GM10266 (cell line): ENCODE measurements around the gene MAP6.

ENCODE experiments used
- DNase-seq: peaks from one replicate; pipeline ENCODE4 v3.0.0; 2012; ENCODE audit errors: extremely low spot score
- CTCF ChIP-seq: IDR thresholded peaks from 2 replicates; pipeline ENCODE4 v1.5.1; 2012; ENCODE audit warnings: mild to moderate bottlenecking, low read depth; ENCODE audit not compliant: control insufficient read depth, insufficient read depth; ENCODE audit errors: missing control alignments

The MAP6 gene

DNA sequence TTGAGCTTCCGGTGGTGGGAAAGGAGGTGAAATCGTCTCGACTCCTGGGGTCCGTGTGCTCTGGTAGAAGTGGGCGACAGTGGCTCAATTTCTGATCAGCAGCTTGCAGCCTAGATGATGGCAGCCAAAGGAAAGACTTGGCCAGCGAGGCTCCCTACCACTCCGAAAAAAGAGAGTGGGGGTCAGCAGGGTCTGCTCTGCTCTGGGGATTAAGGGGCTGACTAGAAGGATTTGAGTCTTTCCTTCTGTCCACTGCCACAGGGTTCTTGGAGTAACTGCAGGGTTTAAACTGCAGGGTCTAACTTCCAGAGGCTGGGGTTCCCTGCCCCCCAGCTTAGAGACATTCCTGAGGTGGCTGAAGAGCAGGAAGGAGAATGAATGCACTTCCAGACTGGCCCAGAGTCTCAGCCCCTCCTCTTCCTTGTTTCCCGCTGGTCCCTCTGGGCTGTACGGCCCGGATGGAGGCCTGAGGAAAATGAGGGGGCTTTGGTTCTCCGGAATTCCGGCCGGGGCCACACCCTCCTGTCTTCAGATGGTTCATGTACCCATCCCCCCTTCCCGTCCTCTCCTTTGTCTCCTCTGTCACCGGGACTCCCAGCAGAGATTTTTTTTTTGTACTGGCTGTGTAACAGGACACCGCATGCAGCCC lies 105.9 kb downstream of the MAP6 start:
- DNase-seq = no peak
- TF ChIP-seq CTCF = no peak

- TF ChIP-seq CTCF = no peak
- DNase-seq = peak; percentile 94
These were observed 106.6 kb downstream of the MAP6 start, which contains the start of gene SERPINH1 for GRCh38 chr11:75562048-75562835. Gene SERPINH1, plus strand, starts transcription at chr11:75562253. Its CDS starts 4,097 bp downstream, at chr11:75566350.

- no peak for DNase-seq
- no peak for TF ChIP-seq CTCF
These were observed 107.3 kb downstream of the MAP6 start for GRCh38 chr11:75561426-75562047.

DNA sequence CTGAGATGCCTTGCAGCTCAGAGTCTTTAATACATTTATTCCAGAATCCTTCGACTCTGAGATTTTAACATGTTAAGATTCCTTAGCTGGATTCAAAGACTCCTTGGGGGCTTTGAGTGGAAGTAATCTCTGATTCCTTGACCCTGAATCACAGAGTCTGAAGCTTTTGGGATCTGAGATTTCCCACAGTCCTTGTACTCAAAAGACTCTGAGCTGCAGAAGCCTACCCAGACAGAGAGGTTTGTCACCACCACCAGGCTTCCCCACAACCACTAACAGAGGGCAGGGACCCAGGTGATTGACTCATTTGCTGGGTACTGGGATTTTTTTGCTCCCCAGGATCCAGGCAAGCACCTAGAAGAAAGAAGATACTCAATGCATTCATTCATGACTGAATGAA lies 108.2 kb downstream of the MAP6 start:
- DNase-seq = no peak
- no peak for TF ChIP-seq CTCF

DNA sequence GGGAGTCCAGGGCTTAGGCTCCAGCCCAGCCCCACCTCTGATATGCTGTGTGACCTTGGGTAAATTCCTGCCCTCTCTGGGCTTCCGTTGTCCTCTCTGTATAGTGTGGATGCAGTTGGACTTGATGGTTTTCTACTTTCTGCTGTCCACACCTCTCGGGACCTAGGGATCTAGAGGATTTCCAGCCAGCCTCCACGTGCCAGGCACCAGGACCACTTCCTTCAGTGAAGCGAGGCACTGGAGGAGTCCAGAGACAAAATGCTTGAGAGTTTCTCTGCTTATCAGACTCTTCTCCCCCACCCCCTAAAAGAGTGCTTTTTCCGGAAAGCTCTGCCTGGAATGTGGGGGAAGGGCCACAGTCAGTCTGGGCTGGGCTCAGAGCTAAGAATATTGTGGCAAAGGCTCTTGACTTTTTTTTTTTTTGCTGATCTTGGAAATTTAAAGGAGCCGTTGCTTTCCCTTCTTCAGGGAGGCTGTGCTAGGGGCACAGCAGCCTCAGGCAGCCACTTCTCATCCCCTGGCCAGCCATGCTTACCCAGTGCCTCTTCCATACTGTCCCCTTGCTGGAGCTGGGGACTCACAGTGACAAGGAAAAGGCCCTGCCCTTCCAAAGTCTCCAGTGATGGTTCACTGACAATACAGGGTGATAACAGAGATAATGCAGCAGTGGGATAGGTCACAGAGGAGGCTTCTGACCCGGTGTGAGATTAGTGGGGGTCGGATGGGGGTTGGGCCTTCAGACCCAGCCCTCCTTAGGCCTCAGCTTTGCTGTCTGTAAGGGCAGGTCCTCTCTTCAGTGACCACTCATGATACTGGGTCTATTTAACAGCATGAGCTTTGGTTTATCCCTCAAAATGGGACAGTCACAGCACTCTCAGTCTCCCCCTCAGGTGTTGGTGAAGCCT lies 109.6 kb downstream of the MAP6 start:
- no peak for DNase-seq
- no peak for TF ChIP-seq CTCF

- no peak for TF ChIP-seq CTCF
- DNase-seq = no peak
These were observed 111.0 kb downstream of the MAP6 start for GRCh38 chr11:75557666-75558494.
